ENCODE data around the gene SPSB4. TPM values are rescaled to one million over a fixed set of nuclear protein-coding genes. Genes with fewer than 3 reads are reported as not detected.

The SPSB4 gene
- total RNA-seq, 2 donors from 2014 or later = 3.0 to 6.9 TPM

- ATAC-seq (peak in 1 of 2 donors; percentile 8), DNase-seq (no peak)
- intact Hi-C loops (cut with DNase I) = no loop called here
Observed at GRCh38 chr3:141087076-141087777, 36.1 kb downstream of the SPSB4 start.

GRCh38 chr3:141087778-141088130 is 36.6 kb downstream of the SPSB4 start:
- DNase-seq (no peak), ATAC-seq (no peak)
- intact Hi-C loops (cut with DNase I) = no loop called here

GRCh38 chr3:141089339-141090152 is 38.4 kb downstream of the SPSB4 start:
- DNase-seq (no peak), ATAC-seq (no peak)
- intact Hi-C loops (cut with DNase I) = no loop called here

- DNase-seq (no peak), ATAC-seq (no peak)
- intact Hi-C loops (cut with DNase I) = no loop called here
Observed at GRCh38 chr3:141091426-141091825, 40.3 kb downstream of the SPSB4 start.

GRCh38 chr3:141092663-141093062 is 41.5 kb downstream of the SPSB4 start:
- ATAC-seq (no peak), DNase-seq (no peak)
- intact Hi-C loops (cut with DNase I) = no loop called here

- intact Hi-C loops (cut with DNase I) = no loop called here
- DNase-seq (no peak), ATAC-seq (peak in 1 of 2 donors; percentile 62)
Observed at GRCh38 chr3:141093397-141093796, 42.2 kb downstream of the SPSB4 start.

GRCh38 chr3:141093971-141094684 is 43.0 kb downstream of the SPSB4 start:
- peak; percentile 62 to 66 for ATAC-seq
- peak; percentile 74 for DNase-seq
- intact Hi-C loops (cut with DNase I) = no loop called here

GRCh38 chr3:141094790-141095545 is 43.8 kb downstream of the SPSB4 start:
- DNase-seq (peak; percentile 88), ATAC-seq (peak; percentile 77 to 86)
- intact Hi-C loops (cut with DNase I) = no loop called here

GRCh38 chr3:141095546-141095937 is 44.4 kb downstream of the SPSB4 start:
- no peak for DNase-seq
- ATAC-seq = no peak

GRCh38 chr3:141096164-141096563 is 45.0 kb downstream of the SPSB4 start:
- no peak for ATAC-seq
- intact Hi-C loops (cut with DNase I) = no loop called here
- DNase-seq = no peak

More at GRCh38 chr3:141095546-141095937, 44.4 kb downstream of the SPSB4 start:
- intact Hi-C loops (cut with DNase I) = no loop called here

GRCh38 chr3:141096981-141097380 is 45.8 kb downstream of the SPSB4 start:
- ATAC-seq = no peak
- intact Hi-C loops (cut with DNase I) = no loop called here

GRCh38 chr3:141100112-141100511 is 49.0 kb downstream of the SPSB4 start:
- no peak for DNase-seq
- intact Hi-C loops (cut with DNase I) = loop anchor here in 1 of 2 donors (10.0 kb wide), 2 partner anchors 45 to 95 kb away; partner anchors contain the start of gene SPSB4
- no peak for ATAC-seq

More at GRCh38 chr3:141096981-141097380, 45.8 kb downstream of the SPSB4 start:
- no peak for DNase-seq

- no peak for ATAC-seq
- DNase-seq = no peak
- intact Hi-C loops (cut with DNase I) = loop anchor here in 1 of 2 donors (10.0 kb wide), 2 partner anchors 46 to 96 kb away; partner anchors contain the start of gene SPSB4
Observed at GRCh38 chr3:141100531-141101320, 49.6 kb downstream of the SPSB4 start.

GRCh38 chr3:141102372-141102771 is 51.2 kb downstream of the SPSB4 start:
- intact Hi-C loops (cut with DNase I) = loop anchor here in 1 of 2 donors (10.0 kb wide), 2 partner anchors 48 to 98 kb away; partner anchors contain the start of gene SPSB4
- DNase-seq (no peak), ATAC-seq (no peak)

GRCh38 chr3:141103067-141103466 is 51.9 kb downstream of the SPSB4 start:
- ATAC-seq (no peak), DNase-seq (no peak)
- intact Hi-C loops (cut with DNase I) = loop anchor here in 1 of 2 donors (10.0 kb wide), 2 partner anchors 48 to 98 kb away; partner anchors contain the start of gene SPSB4

GRCh38 chr3:141103503-141103902 is 52.4 kb downstream of the SPSB4 start:
- DNase-seq (no peak), ATAC-seq (no peak)
- intact Hi-C loops (cut with DNase I) = loop anchor here in 1 of 2 donors (10.0 kb wide), 2 partner anchors 49 to 99 kb away; partner anchors contain the start of gene SPSB4

GRCh38 chr3:141104151-141104821 is 53.1 kb downstream of the SPSB4 start:
- intact Hi-C loops (cut with DNase I) = loop anchor here (2.0 to 10.0 kb wide), 4 partner anchors 49 to 99 kb away; partner anchors contain the start of gene SPSB4 (in 1 of the 2)
- no peak for DNase-seq
- ATAC-seq = peak in 1 of 2 donors; percentile 78
